A549 (cell line): ENCODE results near the gene TNFSF8. TPM values are rescaled to one million over a fixed set of nuclear protein-coding genes. Genes with fewer than 3 reads are reported as not detected.

ENCODE experiments used
- ATAC-seq, 2 experiments: fragments of 200-7000 bp in 1 of 2; fragments of >200 bp in 1 of 2; cut with Nextera tagmentation in 1 of 2; cut with Tn5 transposase in 1 of 2; 3 replicates each; pipeline versions ENCODE4 v1.8.0 to v1.9.1; 2018 to 2020; ENCODE audit warnings: mild to moderate bottlenecking in 1 of 2, moderate library complexity in 1 of 2
- CTCF ChIA-PET: fragments of 300-600 bp; sonication (Branson Sonifier 250); formaldehyde crosslinking; extraction: SDS; loops from one replicate; lab custom pipeline; 2021; ENCODE audit warnings: antibody characterized with exemption, inconsistent platforms; lab: Yijun Ruan, JAX
- POLR2A ChIA-PET: fragments of 350-600 bp; formaldehyde crosslinking; extraction: SDS; loops from one replicate; lab custom pipeline; 2021; ENCODE audit warnings: antibody characterized with exemption, inconsistent platforms; lab: Yijun Ruan, JAX
- DNase-seq, 2 experiments: peaks; one replicate each; pipeline versions ENCODE4 v3.0.0 to v3.0.0-alpha.2; 2011 to 2016; ENCODE audit warnings: low read depth in 1 of 2, low spot score in 1 of 2
- FAIRE-seq: peaks from 2 replicates; lab custom pipeline; 2011; peaks lifted over from hg19 to GRCh38; lab: Jason Lieb, UNC
- H3K27ac ChIP-seq, 2 experiments: fragments of >200 bp; sonication (Bioruptor Twin); formaldehyde crosslinking; 3 replicates each; pipeline ENCODE4 v1.5.1; 2016 to 2017
- H3K4me1 ChIP-seq: fragments of >200 bp; sonication (Bioruptor Twin); formaldehyde crosslinking; 3 replicates; pipeline ENCODE4 v1.6.1; 2016
- H3K4me2 ChIP-seq: fragments of >200 bp; sonication (Bioruptor Twin); formaldehyde crosslinking; 3 replicates; pipeline ENCODE4 v1.6.1; 2016
- H3K4me3 ChIP-seq: fragments of >200 bp; sonication (Bioruptor Twin); formaldehyde crosslinking; 3 replicates; pipeline ENCODE4 v1.5.1; 2016
- H3K9me3 ChIP-seq: fragments of >200 bp; sonication (Bioruptor Twin); formaldehyde crosslinking; 3 replicates; pipeline ENCODE4 v1.6.1; 2016
- ATOH8 ChIP-seq: fragments of 250-450 bp; sonication (Bioruptor Pico); IDR thresholded peaks from 2 replicates; pipeline ENCODE4 v1.5.0; 2020; ENCODE audit warnings: low read depth, mild to moderate bottlenecking, moderate library complexity
- BHLHE40 ChIP-seq: IDR thresholded peaks from 2 replicates; pipeline ENCODE4 v1.6.1; 2012; ENCODE audit warnings: low read depth, low read length, inconsistent platforms
- CEBPB ChIP-seq, 2 experiments: fragments of >200 bp in 1 of 2; sonication (Bioruptor Twin) in 1 of 2; formaldehyde crosslinking in 1 of 2; IDR thresholded peaks; 2 replicates each; pipeline ENCODE4 v1.6.1; 2012 to 2016
- CHD4 ChIP-seq: fragments of 200-600 bp; sonication (generic); IDR thresholded peaks from 2 replicates; pipeline ENCODE4 v1.6.1; 2016; ENCODE audit warnings: antibody characterized with exemption, mild to moderate bottlenecking, borderline replicate concordance
- CTCF ChIP-seq: fragments of >200 bp; sonication (Bioruptor Twin); formaldehyde crosslinking; IDR thresholded peaks from 3 replicates; pipeline ENCODE4 v1.5.1; 2016
- E2F6 ChIP-seq: IDR thresholded peaks from 2 replicates; pipeline ENCODE4 v1.6.1; 2012; ENCODE audit warnings: low read depth, borderline replicate concordance
- FOSB ChIP-seq: fragments of 250-450 bp; sonication (Bioruptor Pico); IDR thresholded peaks from 2 replicates; pipeline ENCODE4 v1.5.0; 2020; ENCODE audit warnings: mild to moderate bottlenecking, moderate library complexity
- FOSL2 ChIP-seq, 2 experiments: fragments of 450-650 bp in 1 of 2; fragments of >200 bp in 1 of 2; sonication (Bioruptor Twin) in 1 of 2; formaldehyde crosslinking; IDR thresholded peaks; 2 replicates each; pipeline versions ENCODE4 v1.5.0 to v1.6.1; 2016 to 2020; ENCODE audit warnings: mild to moderate bottlenecking in 1 of 2, moderate library complexity in 1 of 2
- HEYL ChIP-seq: fragments of 250-450 bp; sonication (Bioruptor Pico); IDR thresholded peaks from 2 replicates; pipeline ENCODE4 v1.8.0; 2021; ENCODE audit warnings: mild to moderate bottlenecking, moderate library complexity
- HOXA7 ChIP-seq: fragments of 250-450 bp; sonication (Bioruptor Pico); IDR thresholded peaks from 2 replicates; pipeline ENCODE4 v1.5.0; 2020; ENCODE audit warnings: mild to moderate bottlenecking, moderate library complexity
- HOXB5 ChIP-seq: fragments of 250-450 bp; sonication (Bioruptor Pico); IDR thresholded peaks from 2 replicates; pipeline ENCODE4 v1.5.0; 2020; ENCODE audit warnings: mild to moderate bottlenecking, moderate library complexity
- JUN ChIP-seq, 2 experiments: fragments of >200 bp; sonication (Bioruptor Twin); formaldehyde crosslinking; IDR thresholded peaks; 2 replicates in 1 of 2; 3 replicates in 1 of 2; pipeline ENCODE4 v1.6.1; 2016 to 2017
- JUNB ChIP-seq: fragments of >200 bp; sonication (Bioruptor Twin); formaldehyde crosslinking; IDR thresholded peaks from 2 replicates; pipeline ENCODE4 v1.6.1; 2016
- MAZ ChIP-seq: fragments of 150-350 bp; IDR thresholded peaks from 2 replicates; pipeline ENCODE4 v1.6.1; 2014; ENCODE audit warnings: antibody characterized with exemption, low read depth, low read length, borderline replicate concordance
- PHF8 ChIP-seq: fragments of 200-600 bp; sonication (generic); IDR thresholded peaks from 2 replicates; pipeline ENCODE4 v1.6.1; 2016; ENCODE audit warnings: low read depth, mild to moderate bottlenecking, antibody characterized with exemption, moderate library complexity, borderline replicate concordance
- POLR2AphosphoS2 ChIP-seq: conservative IDR thresholded peaks from 2 replicates; pipeline ENCODE4 v1.6.1; 2012; ENCODE audit warnings: low read length, improper control_type of control experiment, inconsistent platforms
- REST ChIP-seq: fragments of 200-600 bp; sonication (generic); IDR thresholded peaks from 2 replicates; pipeline ENCODE4 v1.6.1; 2016; ENCODE audit warnings: antibody characterized with exemption, mild to moderate bottlenecking, moderate library complexity
- SMC3 ChIP-seq: fragments of >200 bp; sonication (Bioruptor Twin); formaldehyde crosslinking; IDR thresholded peaks from 3 replicates; pipeline ENCODE4 v1.6.1; 2018; ENCODE audit warnings: inconsistent platforms
- USF2 ChIP-seq: fragments of 450-650 bp; IDR thresholded peaks from 2 replicates; pipeline ENCODE4 v1.6.1; 2014; ENCODE audit warnings: antibody characterized with exemption
- ZC3H11A ChIP-seq: fragments of 450-650 bp; IDR thresholded peaks from 2 replicates; pipeline ENCODE4 v1.6.1; 2014; ENCODE audit warnings: antibody characterized with exemption, mild to moderate bottlenecking
- WGBS: methylation state at CpG from one replicate; pipeline ENCODE4 v1.1.6; 2017; ENCODE audit errors: missing lambda C conversion rate; 5-methylcytosine and 5-hydroxymethylcytosine counted together
- polyA plus RNA-seq, 4 experiments: library from polyadenylated mRNA; depleted of rRNA in 3 of 4; stranded (reverse); fragments of >200 nt; fragmentation: RNase III in 1 of 4; extraction: RNeasy Plus Mini Kit Qiagen cat#74134 plus additional on column Dnase treatment in 1 of 4; gene quantifications; 2 replicates in 3 of 4; 3 replicates in 1 of 4; pipeline ENCODE4 v1.2.3, GENCODE V29; 2011 to 2017
- TF ChIP-seq, protein P1 (sequence below): fragments of >200 bp; sonication (Bioruptor Twin); formaldehyde crosslinking; IDR thresholded peaks from 2 replicates; pipeline ENCODE4 v1.6.1; 2016
- TF ChIP-seq, protein P2 (sequence below): IDR thresholded peaks from 2 replicates; pipeline ENCODE4 v1.6.1; 2012

TNFSF8 gene
- polyA plus RNA-seq, 2 of the 4 experiments (the other 2 are of a cell fraction): not detected

- ATAC-seq (no peak), FAIRE-seq (no peak), DNase-seq (no peak)
- no peak overlapping the region for H3K27ac ChIP-seq
- CTCF ChIA-PET: interaction anchor here (1.2 to 1.5 kb wide), 4 partner anchors 12 to 536 kb away, joined by 3 to 6 read pairs (median 4); no protein-coding TSS in a partner anchor
- WGBS: 30% methylated on average over 2 of the region's 2 CpGs
- no peak overlapping the region for H3K4me3 ChIP-seq
- POLR2A ChIA-PET: no interaction called here
- no peaks in the 10 kb centered on the region for H3K9me3 ChIP-seq
- H3K4me2 ChIP-seq: no peak overlapping the region
- no peaks in the 10 kb centered on the region for H3K4me1 ChIP-seq
- TF ChIP-seq FOSL2 (IDR thresholded peaks at IDR 0.05) (no peak), FOSL2 (CRISPR knock-in tag; IDR thresholded peaks at IDR 0.05) (no peak), JUN (IDR thresholded peaks at IDR 0.05) (no peak), HOXB5 (CRISPR knock-in tag) (no peak), HOXA7 (CRISPR knock-in tag) (no peak), PHF8 (no peak), MAZ (no peak), POLR2AphosphoS2 (no peak), CHD4 (no peak), HEYL (CRISPR knock-in tag) (no peak), BHLHE40 (no peak), ZC3H11A (no peak)
- TF ChIP-seq, protein P1, sequence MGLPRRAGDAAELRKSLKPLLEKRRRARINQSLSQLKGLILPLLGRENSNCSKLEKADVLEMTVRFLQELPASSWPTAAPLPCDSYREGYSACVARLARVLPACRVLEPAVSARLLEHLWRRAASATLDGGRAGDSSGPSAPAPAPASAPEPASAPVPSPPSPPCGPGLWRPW: no peak
- TF ChIP-seq, protein P2, sequence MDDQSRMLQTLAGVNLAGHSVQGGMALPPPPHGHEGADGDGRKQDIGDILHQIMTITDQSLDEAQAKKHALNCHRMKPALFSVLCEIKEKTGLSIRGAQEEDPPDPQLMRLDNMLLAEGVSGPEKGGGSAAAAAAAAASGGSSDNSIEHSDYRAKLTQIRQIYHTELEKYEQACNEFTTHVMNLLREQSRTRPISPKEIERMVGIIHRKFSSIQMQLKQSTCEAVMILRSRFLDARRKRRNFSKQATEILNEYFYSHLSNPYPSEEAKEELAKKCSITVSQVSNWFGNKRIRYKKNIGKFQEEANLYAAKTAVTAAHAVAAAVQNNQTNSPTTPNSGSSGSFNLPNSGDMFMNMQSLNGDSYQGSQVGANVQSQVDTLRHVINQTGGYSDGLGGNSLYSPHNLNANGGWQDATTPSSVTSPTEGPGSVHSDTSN: no peak
Measured at GRCh38 chr9:114941376-114941775, 11.0 kb upstream of the TNFSF8 start.

DNA sequence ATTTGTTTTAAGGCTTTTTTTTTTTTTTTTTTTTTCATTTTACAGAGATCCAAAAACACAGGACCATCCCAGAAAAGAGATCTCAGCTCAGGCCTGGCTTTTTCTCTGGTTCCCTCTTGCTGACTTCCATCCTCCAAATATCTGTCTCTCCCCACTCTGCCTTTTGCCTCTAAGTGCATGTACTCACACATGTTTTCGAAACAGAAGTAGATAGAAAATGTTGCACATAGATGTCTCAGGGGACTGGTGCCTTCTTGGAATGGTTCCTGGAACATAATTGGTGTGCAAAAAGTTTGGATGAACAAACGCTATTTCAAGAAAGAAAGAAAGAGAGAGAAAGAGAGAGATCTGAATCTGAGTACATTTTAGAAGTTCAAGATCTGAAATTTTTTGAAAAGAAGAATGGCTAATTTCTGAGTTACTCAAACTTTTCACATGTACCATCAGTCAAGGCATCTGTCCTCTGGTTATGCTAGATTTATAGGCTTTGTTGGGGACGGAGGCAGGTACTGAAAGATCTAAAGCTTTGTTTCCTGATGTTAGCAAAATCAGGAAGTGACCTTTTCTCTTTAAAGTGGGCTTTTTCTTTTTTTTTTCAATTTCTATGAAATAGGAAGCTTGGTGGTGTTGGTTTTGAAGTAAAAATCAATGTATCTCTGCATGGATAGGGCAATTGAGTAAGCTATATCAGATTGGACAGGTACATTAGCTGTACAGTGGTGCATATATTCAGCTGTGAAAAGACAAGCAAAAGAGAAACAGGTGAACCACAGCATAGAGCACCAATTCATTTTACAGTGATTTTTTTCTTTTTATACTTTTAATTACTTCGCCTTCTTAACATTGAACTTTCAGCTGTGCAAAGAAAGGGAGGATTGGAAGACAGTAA is 8.5 kb upstream of the TNFSF8 start:
- H3K4me3 ChIP-seq: no peak overlapping the region
- WGBS: 61% methylated on average over 4 of the region's 4 CpGs
- DNase-seq (no peak), ATAC-seq (no peak), FAIRE-seq (no peak)
- H3K27ac ChIP-seq: no peak overlapping the region
- no peaks in the 10 kb centered on the region for H3K4me1 ChIP-seq
- H3K9me3 ChIP-seq: no peaks in the 10 kb centered on the region
- no peak overlapping the region for H3K4me2 ChIP-seq
- CTCF ChIA-PET: interaction anchor here (0.8 to 1.3 kb wide), 3 partner anchors 13 to 32 kb away, joined by 3 read pairs; no protein-coding TSS in a partner anchor
- TF ChIP-seq BHLHE40 (no peak), ATOH8 (CRISPR knock-in tag) (no peak), SMC3 (no peak), CEBPB (IDR thresholded peaks at IDR 0.05) (no peak), JUNB (no peak), FOSB (CRISPR knock-in tag) (no peak), USF2 (no peak), REST (no peak), E2F6 (no peak), HOXB5 (CRISPR knock-in tag) (no peak), CTCF (no peak)
- POLR2A ChIA-PET: no interaction called here
